IPS DF 6.9 (cell line): Measurements from ENCODE around the gene TNFAIP3.

Source experiments
- DNase-seq: peaks from one replicate; pipeline ENCODE4 v3.0.0-alpha.2; 2013; ENCODE audit warnings: low read depth, low spot score
- H3K27ac ChIP-seq: one replicate; pipeline ENCODE4 v1.5.1; 2013; ENCODE audit warnings: low read length, control low read depth
- H3K27me3 ChIP-seq: 2 replicates; pipeline ENCODE4 v1.6.1; 2013; ENCODE audit warnings: mild to moderate bottlenecking, low read length; ENCODE audit not compliant: control insufficient read depth, insufficient read depth
- H3K36me3 ChIP-seq: 2 replicates; pipeline ENCODE4 v1.6.1; 2013; ENCODE audit warnings: low read length; ENCODE audit not compliant: control insufficient read depth, insufficient read depth
- H3K4me1 ChIP-seq: 2 replicates; pipeline ENCODE4 v1.6.1; 2013; ENCODE audit warnings: low read length; ENCODE audit not compliant: control insufficient read depth, insufficient read depth
- H3K4me3 ChIP-seq: 2 replicates; pipeline ENCODE4 v1.5.1; 2013; ENCODE audit warnings: mild to moderate bottlenecking, low read length
- H3K9me3 ChIP-seq: 2 replicates; pipeline ENCODE4 v1.6.1; 2013; ENCODE audit warnings: low read length, inconsistent platforms; ENCODE audit not compliant: control insufficient read depth, insufficient read depth
- WGBS: extraction: QIAGEN DNeasy Blood & Tissue Kit; methylation state at CpG from one replicate; pipeline ENCODE4 v1.1.7; 2013; ENCODE audit warnings: mixed read lengths, missing lambda C conversion rate; ENCODE audit not compliant: insufficient read length, insufficient coverage; 5-methylcytosine and 5-hydroxymethylcytosine counted together

The TNFAIP3 gene

GRCh38 chr6:137871291-137871690, 4.2 kb downstream of the TNFAIP3 start:
- no peaks in the 10 kb centered on the region for H3K4me1 ChIP-seq
- no peak for DNase-seq
- no peaks in the 10 kb centered on the region for H3K9me3 ChIP-seq
- H3K36me3 ChIP-seq = no peaks in the 10 kb centered on the region
- peaks cover 3% of the 10 kb centered on the region for H3K27me3 ChIP-seq
- no CpG with 5 or more reads among the region's 11 CpGs for WGBS
- no peak overlapping the region for H3K4me3 ChIP-seq
- no peak overlapping the region for H3K27ac ChIP-seq

- Histone ChIP-seq H3K27ac (no peak overlapping the region), H3K4me1 (no peaks in the 10 kb centered on the region), H3K27me3 (peaks cover 3% of the 10 kb centered on the region), H3K4me3 (no peak overlapping the region), H3K36me3 (no peaks in the 10 kb centered on the region), H3K9me3 (no peaks in the 10 kb centered on the region)
- no CpG with 5 or more reads among the region's 1 CpG for WGBS
- DNase-seq = no peak
Observed at GRCh38 chr6:137871831-137872454, 4.9 kb downstream of the TNFAIP3 start.

- Histone ChIP-seq H3K9me3 (no peaks in the 10 kb centered on the region), H3K27me3 (peaks cover 1% of the 10 kb centered on the region), H3K4me1 (no peaks in the 10 kb centered on the region), H3K27ac (no peak overlapping the region), H3K4me3 (no peak overlapping the region), H3K36me3 (no peaks in the 10 kb centered on the region; the same call in 1 of the 2 replicates)
- DNase-seq = no peak
- no CpG with 5 or more reads among the region's 2 CpGs for WGBS
Observed at GRCh38 chr6:137872581-137873115, 5.6 kb downstream of the TNFAIP3 start.

GRCh38 chr6:137873273-137873762, 6.3 kb downstream of the TNFAIP3 start:
- H3K36me3 ChIP-seq = no peaks in the 10 kb centered on the region; the same call in 1 of the 2 replicates
- no peaks in the 10 kb centered on the region for H3K9me3 ChIP-seq
- H3K27ac ChIP-seq = no peak overlapping the region
- no CpG with 5 or more reads among the region's 7 CpGs for WGBS
- no peak for DNase-seq
- H3K27me3 ChIP-seq = no peaks in the 10 kb centered on the region; the same call in 1 of the 2 replicates
- no peak overlapping the region for H3K4me3 ChIP-seq
- no peaks in the 10 kb centered on the region for H3K4me1 ChIP-seq

- H3K4me3 ChIP-seq = no peak overlapping the region
- H3K4me1 ChIP-seq = no peaks in the 10 kb centered on the region
- H3K27me3 ChIP-seq = no peaks in the 10 kb centered on the region; the same call in 1 of the 2 replicates
- H3K36me3 ChIP-seq = no peaks in the 10 kb centered on the region; the same call in 1 of the 2 replicates
- no peaks in the 10 kb centered on the region for H3K9me3 ChIP-seq
- no CpG with 5 or more reads among the region's 11 CpGs for WGBS
- DNase-seq = no peak
- H3K27ac ChIP-seq = no peak overlapping the region
Observed at GRCh38 chr6:137874204-137875057, 7.4 kb downstream of the TNFAIP3 start.

GRCh38 chr6:137875058-137875520, 8.0 kb downstream of the TNFAIP3 start:
- WGBS = no CpG with 5 or more reads among the region's 6 CpGs
- no peaks in the 10 kb centered on the region; the same call in 1 of the 2 replicates for H3K36me3 ChIP-seq

GRCh38 chr6:137875606-137876005, 8.5 kb downstream of the TNFAIP3 start:
- H3K4me3 ChIP-seq = no peak overlapping the region
- WGBS = no CpG with 5 or more reads among the region's 3 CpGs
- no peaks in the 10 kb centered on the region for H3K9me3 ChIP-seq
- H3K27ac ChIP-seq = no peak overlapping the region
- no peaks in the 10 kb centered on the region; the same call in 1 of the 2 replicates for H3K36me3 ChIP-seq
- H3K27me3 ChIP-seq = no peaks in the 10 kb centered on the region; the same call in 1 of the 2 replicates
- no peaks in the 10 kb centered on the region for H3K4me1 ChIP-seq
- DNase-seq = no peak

More at GRCh38 chr6:137875058-137875520, 8.0 kb downstream of the TNFAIP3 start:
- Histone ChIP-seq H3K27me3 (no peaks in the 10 kb centered on the region; the same call in 1 of the 2 replicates), H3K9me3 (no peaks in the 10 kb centered on the region), H3K4me1 (no peaks in the 10 kb centered on the region), H3K4me3 (no peak overlapping the region), H3K27ac (no peak overlapping the region)
- DNase-seq = no peak

- Histone ChIP-seq H3K36me3 (peaks cover 5% of the 10 kb centered on the region; the same call in 1 of the 2 replicates), H3K4me1 (no peaks in the 10 kb centered on the region)
Observed at GRCh38 chr6:137876547-137876946, 9.5 kb downstream of the TNFAIP3 start.

GRCh38 chr6:137877113-137877512, 10.1 kb downstream of the TNFAIP3 start:
- Histone ChIP-seq H3K4me1 (no peaks in the 10 kb centered on the region), H3K27me3 (no peaks in the 10 kb centered on the region; the same call in 1 of the 2 replicates), H3K9me3 (no peaks in the 10 kb centered on the region), H3K36me3 (peaks cover 6% of the 10 kb centered on the region; the same call in 1 of the 2 replicates), H3K27ac (no peak overlapping the region), H3K4me3 (no peak overlapping the region)
- DNase-seq = no peak
- WGBS = no CpG with 5 or more reads among the region's 3 CpGs

More at GRCh38 chr6:137876547-137876946, 9.5 kb downstream of the TNFAIP3 start:
- Histone ChIP-seq H3K27ac (no peak overlapping the region), H3K9me3 (no peaks in the 10 kb centered on the region), H3K4me3 (no peak overlapping the region), H3K27me3 (no peaks in the 10 kb centered on the region; the same call in 1 of the 2 replicates)
- DNase-seq = no peak
- no CpG with 5 or more reads among the region's 2 CpGs for WGBS

- no peaks in the 10 kb centered on the region; the same call in 1 of the 2 replicates for H3K27me3 ChIP-seq
- no peak for DNase-seq
- no peak overlapping the region for H3K27ac ChIP-seq
- WGBS = no CpG with 5 or more reads among the region's 5 CpGs
- H3K36me3 ChIP-seq = peaks cover 6% of the 10 kb centered on the region; the same call in 1 of the 2 replicates
- H3K4me1 ChIP-seq = no peaks in the 10 kb centered on the region
- no peaks in the 10 kb centered on the region for H3K9me3 ChIP-seq
- H3K4me3 ChIP-seq = no peak overlapping the region
Observed at GRCh38 chr6:137877606-137878005, 10.5 kb downstream of the TNFAIP3 start.
